CD1c-positive myeloid dendritic cell (primary cell): ENCODE measurements around the gene SPC25.
"Not testable (repeated sequence)": the region's sequence is repeated elsewhere in the genome, so short reads cannot be mapped to it uniquely, and the experiment has no call there.

ENCODE experiments used
- DNase-seq: peaks from one replicate; pipeline ENCODE4 v3.0.0-alpha.2; 2016; ENCODE audit errors: extremely low spot score

The SPC25 gene

DNA sequence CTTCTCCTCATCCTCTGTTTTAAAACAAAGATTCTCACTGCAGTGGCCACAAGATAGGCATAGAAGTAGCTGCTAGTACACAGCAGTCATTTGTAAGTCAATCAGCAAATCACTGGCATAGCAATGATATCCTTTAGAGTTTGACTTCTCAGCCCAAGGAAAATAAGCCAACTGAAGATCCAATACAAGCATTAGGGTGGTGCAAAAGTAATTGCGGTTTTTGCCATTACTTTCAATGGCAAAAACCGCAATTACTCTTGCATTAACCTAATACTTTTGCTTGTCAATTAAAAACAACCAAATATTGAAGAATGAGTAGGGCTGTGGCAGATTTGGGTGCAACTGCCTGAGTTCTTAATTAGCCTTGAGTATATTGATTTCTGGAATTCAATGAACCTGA is 13.7 kb upstream of the SPC25 start:
- no peak for DNase-seq

- DNase-seq = no peak
Observed at GRCh38 chr2:168901003-168901402, 10.8 kb upstream of the SPC25 start, which contains the start of gene G6PC2. Gene G6PC2 (plus strand): TSS chr2:168901291. CDS start chr2:168901332, 41 bp downstream.

DNA sequence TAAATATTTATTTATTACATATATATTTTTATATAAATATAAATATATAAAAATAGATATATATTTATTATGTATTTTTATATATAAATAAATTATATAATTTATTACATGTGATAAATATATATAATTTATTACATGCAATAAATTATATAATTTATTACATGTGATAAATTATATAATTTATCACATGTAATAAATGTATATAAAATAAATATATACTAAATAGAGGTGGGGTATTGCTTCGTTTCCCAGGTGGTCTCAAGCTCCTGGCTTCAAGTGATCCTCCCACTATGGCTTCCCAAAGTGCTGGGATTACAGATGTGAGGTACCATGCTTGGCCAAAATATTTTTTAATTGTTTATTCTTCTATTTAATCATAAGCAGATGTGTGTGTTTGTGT is 7.2 kb upstream of the SPC25 start:
- no peak for DNase-seq

GRCh38 chr2:168896783-168897182 is 6.6 kb upstream of the SPC25 start:
- peak; percentile 4 for DNase-seq

DNA sequence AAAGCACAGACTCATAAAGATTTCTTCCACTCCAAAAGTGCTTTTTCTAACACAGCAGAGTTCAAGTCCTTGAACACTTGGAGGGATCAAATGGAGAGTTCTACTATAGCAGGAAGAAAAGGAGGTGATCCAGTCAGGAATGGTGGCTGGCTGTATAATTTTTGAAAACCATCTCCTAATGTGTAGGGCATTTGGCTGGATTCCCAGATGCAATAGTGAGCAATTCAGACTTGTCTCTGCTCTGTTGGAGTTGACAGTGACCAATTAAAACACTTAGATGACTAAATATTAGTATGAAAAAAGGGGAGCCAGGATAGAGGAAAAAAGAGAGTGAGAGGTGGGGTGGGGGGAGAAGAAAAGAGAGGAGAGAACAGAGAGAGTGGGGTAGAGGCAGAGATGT is 5.5 kb upstream of the SPC25 start:
- no peak for DNase-seq

GRCh38 chr2:168894720-168895119 is 4.5 kb upstream of the SPC25 start:
- no peak for DNase-seq

- DNase-seq = no peak
Observed at GRCh38 chr2:168894101-168894500, 3.9 kb upstream of the SPC25 start.

GRCh38 chr2:168892327-168892726 is 2.1 kb upstream of the SPC25 start:
- no peak for DNase-seq

DNA sequence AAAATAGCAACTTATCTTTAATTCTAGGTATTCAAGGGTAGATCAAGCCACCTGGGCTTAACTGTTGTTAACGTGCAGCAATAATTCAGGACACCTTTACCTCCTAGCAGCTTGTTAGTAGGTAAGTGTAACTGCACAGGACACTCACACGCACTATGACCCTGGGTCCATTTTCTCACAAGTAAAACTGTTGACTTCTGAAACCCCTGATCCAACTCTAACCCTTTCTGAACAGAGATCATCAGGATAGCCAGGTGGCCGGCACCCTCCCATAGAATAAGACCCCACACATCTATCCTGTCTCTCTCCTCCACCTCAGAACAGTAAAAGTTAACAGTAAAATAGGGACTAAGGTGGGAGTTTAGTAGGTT is 610 bp downstream of the SPC25 start:
- DNase-seq = no peak

DNA sequence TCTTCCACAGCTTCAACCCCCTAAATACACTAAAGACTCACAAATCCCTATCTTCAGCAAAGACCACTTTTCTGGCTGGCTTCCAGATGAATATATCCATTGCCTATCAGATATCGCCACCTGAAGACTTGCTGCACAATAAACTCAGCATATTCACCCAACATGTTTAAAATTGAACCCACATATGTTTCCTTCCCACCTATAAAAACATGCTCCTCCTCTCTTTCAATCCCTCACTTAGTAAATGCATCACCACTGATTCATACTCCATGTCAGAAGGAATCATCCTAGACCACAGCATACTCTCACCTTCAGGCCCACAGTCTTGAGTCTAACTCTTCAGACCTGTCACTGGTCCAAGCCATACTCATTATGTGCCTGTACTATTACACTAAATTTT is 5.3 kb downstream of the SPC25 start:
- DNase-seq = no peak

DNA sequence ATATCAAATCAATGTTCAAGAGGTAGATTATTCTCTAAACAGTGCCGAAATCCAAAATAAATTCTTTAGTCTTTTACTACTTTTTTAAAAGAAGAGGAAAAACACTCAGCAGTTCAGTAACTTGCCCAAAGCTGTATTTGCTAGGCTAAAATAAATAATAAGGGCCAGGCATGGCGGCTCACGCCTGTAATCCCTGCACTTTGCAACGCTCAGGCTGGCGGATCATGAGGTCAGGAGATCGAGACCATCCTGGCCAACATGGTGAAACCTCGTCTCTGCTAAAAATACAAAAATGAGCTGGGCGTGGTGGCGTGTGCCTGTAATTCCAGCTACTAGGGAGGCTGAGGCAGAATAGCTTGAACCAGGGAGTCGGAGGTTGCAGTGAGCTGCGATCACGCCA is 8.1 kb downstream of the SPC25 start:
- DNase-seq = not testable (repeated sequence)

GRCh38 chr2:168874368-168875054 is 15.7 kb downstream of the SPC25 start:
- no peak for DNase-seq

DNA sequence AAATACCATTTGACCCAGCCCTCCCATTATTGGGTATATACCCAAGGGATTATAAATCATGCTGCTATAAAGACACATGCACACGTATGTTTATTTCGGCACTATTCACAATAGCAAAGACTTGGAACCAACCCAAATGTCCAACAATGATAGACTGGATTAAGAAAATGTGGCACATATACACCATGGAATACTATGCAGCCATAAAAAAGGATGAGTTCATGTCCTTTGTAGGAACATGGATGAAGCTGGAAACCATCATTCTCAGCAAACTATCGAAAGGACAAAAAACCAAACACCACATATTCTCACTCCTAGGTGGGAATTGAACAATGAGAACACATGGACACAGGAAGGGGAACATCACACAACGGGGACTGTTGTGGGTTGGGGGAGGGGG is 19.4 kb downstream of the SPC25 start:
- DNase-seq = not testable (repeated sequence)

DNA sequence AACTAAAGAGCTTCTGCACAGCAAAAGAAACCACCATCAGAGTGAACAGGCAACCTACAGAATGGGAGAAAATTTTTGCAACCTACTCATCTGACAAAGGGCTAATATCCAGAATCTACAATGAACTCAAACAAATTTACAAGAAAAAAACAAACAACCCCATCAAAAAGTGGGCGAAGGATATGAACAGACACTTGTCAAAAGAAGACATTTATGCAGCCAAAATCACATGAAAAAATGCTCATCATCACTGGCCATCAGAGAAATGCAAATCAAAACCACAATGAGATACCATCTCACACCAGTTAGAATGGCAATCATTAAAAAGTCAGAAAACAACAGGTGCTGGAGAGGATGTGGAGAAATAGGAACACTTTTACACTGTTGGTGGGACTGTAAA is 19.9 kb downstream of the SPC25 start:
- DNase-seq = not testable (repeated sequence)

DNA sequence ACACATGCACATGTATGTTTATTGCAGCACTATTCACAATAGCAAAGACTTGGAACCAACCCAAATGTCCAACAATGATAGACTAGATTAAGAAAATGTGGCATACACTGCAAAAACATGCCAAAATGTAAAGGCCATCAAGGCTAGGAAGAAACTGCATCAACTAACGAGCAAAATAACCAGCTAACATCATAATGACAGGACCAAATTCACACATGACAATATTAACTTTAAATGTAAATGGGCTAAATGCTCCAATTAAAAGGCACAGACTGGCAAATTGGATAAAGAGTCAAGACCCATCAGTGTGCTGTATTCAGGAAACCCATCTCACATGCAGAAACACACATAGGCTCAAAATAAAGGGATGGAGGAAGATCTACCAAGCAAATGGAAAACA is 23.1 kb downstream of the SPC25 start:
- not testable (repeated sequence) for DNase-seq

GRCh38 chr2:168858146-168858545 is 32.1 kb downstream of the SPC25 start:
- DNase-seq = no peak

- DNase-seq = no peak
Observed at GRCh38 chr2:168855601-168856000, 34.6 kb downstream of the SPC25 start.

- DNase-seq = no peak
Observed at GRCh38 chr2:168854651-168855050, 35.6 kb downstream of the SPC25 start.

- DNase-seq = no peak
Observed at GRCh38 chr2:168853471-168853870, 36.8 kb downstream of the SPC25 start.

DNA sequence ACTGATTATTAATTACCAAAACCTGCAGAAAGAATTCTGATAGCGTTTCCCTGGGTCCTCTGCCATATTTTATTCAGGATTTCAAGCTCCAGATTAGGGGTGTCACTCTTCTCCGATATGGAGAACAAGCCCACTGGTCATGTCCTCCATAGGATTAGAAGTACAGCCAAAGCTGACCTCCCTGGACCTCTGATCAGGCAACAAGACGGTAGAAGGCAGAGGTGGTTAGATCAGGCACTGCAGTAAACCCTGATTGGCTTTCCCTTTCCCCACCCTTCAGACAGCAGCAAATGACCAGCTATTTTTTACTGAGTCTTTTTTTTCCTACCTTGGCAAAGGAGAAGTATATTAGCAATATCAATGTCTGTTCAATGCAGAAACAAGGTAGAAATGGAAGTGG is 37.7 kb downstream of the SPC25 start:
- DNase-seq = no peak

DNA sequence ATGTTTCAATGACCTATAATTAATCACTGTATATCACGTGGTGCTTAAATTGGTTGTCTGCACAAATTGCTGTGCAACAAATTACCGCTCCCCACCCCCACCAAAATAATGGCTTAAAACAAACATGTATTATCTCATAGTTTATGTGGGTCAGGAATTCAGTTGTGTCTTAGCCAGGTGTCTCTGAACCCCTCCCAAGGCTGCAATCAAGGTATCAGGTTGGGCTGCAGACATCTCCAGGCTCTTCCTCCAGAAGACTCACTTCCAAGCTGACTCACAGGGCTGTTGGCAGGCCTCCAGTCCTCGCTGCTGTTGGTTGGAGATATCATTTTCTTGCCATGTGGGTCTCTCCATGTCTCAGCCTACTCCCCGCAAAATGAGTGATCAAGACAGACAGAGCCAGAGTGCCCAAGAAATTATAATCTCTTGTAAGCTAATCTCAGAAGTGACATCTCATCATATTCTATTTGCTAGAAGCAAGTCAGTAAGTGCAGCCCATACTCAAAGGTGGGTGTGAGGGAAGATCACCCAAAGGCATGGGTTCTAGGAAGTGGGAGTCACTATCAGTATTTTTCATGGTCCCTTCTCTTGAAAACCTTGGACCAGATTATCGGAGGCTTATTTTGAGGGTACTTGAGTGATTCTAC is 38.4 kb downstream of the SPC25 start:
- DNase-seq = no peak

GRCh38 chr2:168850846-168851245 is 39.4 kb downstream of the SPC25 start:
- no peak for DNase-seq

DNA sequence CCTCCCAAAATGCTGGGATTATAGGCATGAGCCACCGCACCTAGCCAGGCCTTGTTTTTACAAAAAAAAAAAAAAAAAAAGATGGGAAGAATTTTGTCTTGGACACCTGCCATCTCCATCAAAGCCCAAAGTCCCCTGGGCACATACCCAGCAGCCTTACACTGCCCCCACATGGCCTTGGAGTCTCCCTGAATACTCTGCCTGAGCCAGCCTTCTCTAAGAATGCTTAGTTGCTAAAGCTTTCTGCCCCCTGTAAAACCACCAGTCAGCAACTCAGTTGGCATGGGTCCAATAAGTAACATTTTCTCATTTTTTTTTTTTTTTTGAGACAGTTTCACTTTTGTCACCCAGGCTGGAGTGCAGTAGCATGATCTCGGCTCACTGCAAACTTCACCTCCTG is 40.6 kb downstream of the SPC25 start:
- DNase-seq = no peak

DNA sequence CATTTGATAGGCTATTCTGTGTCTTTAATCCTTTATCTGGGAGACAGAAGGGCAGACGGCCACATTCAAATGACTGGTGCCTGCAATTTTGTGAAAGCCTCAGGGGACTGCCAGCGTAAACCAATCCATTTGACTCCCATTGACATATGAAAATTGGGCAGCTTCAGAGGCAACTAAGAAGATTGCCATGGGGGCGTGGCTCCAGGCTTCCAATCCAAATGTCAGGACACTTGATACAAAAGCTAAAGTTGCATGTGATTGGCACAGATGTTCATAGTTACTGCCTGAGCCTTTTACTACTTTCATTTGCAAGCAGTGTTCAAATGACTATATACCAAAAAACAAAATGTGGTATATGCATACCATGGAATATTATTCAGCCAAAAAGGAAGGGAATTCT is 42.0 kb downstream of the SPC25 start:
- DNase-seq = no peak
